Right lobe of liver (tissue), 6 donors: ENCODE data around the gene RXFP1. TPM values are rescaled to one million over a fixed set of nuclear protein-coding genes. Genes with fewer than 3 reads are reported as not detected.

Experiments
- ATAC-seq, 4 donors: fragments of 200-7000 bp; cut with Tn5 transposase; one replicate each; pipeline ENCODE4 v1.9.1; 2020; ENCODE audit warnings: mild to moderate bottlenecking in 4 of 4, moderate library complexity in 4 of 4
- DNase-seq, 3 donors: peaks; one replicate each; pipeline ENCODE4 v3.0.0-alpha.2; 2020
- H3K27ac ChIP-seq, 3 donors: fragments of 200-600 bp; one replicate each; pipeline ENCODE4 v1.8.0; 2022
- H3K27me3 ChIP-seq, 2 donors: fragments of 200-600 bp; one replicate each; pipeline ENCODE4 v1.8.0; 2022
- H3K36me3 ChIP-seq, 4 donors: fragments of 200-600 bp; sonication (generic) in 1 of 4; one replicate each; pipeline versions ENCODE4 v1.5.1 to v1.8.0; 2017 to 2022; ENCODE audit warnings: control low read depth in 1 of 4
- H3K4me1 ChIP-seq, 4 donors: fragments of 200-600 bp; sonication (generic) in 1 of 4; one replicate each; pipeline versions ENCODE4 v1.5.1 to v1.8.0; 2017 to 2022; ENCODE audit warnings: control low read depth in 1 of 4
- H3K4me3 ChIP-seq, 3 donors: fragments of 200-600 bp; one replicate each; pipeline ENCODE4 v1.8.0; 2022
- H3K9me3 ChIP-seq, 4 donors: fragments of 200-600 bp; sonication (generic) in 1 of 4; one replicate each; pipeline versions ENCODE4 v1.5.1 to v1.8.0; 2017 to 2022; ENCODE audit warnings: control low read depth in 1 of 4
- CTCF ChIP-seq, 4 donors: fragments of 200-600 bp in 3 of 4; fragments of 450-650 bp in 1 of 4; IDR thresholded peaks; one replicate each; pipeline versions ENCODE4 v1.5.1 to v1.8.0; 2016 to 2022; ENCODE audit warnings: antibody characterized with exemption in 4 of 4, mild to moderate bottlenecking in 2 of 4
- POLR2A ChIP-seq: fragments of 450-650 bp; IDR thresholded peaks from one replicate; pipeline ENCODE4 v1.6.1; 2017; ENCODE audit warnings: antibody characterized with exemption, mild to moderate bottlenecking
- WGBS: methylation state at CpG from one replicate; pipeline ENCODE4 v1.1.6; 2018; ENCODE audit warnings: low coverage, low lambda C conversion rate; ENCODE audit not compliant: insufficient coverage; ENCODE audit errors: missing lambda C conversion rate; 5-methylcytosine and 5-hydroxymethylcytosine counted together
- intact Hi-C, 2 donors: fragments of 100-400 bp; cut with DNase I; formaldehyde crosslinking; loops; one replicate each; pipeline versions ENCODE4 v1.11.2 to v1.14.1; 2022
- total RNA-seq, 6 experiments: library from RNA; depleted of rRNA in 2 of 6; stranded (reverse); fragments of >200 nt in 2 of 6; fragmentation: NEBNext Ultra II Directional in 3 of 6; extraction: Animal tissue kit (Norgen Biotek cat#: 25700) in 3 of 6; gene quantifications; one replicate each; pipeline versions ENCODE4 v1.1.0 to v1.2.4, GENCODE V29; 2016 to 2023
- donor health status: DM: no; HTN: yes; CAD: no.
- donor health status: DM: no; HTN: no; CAD: no.
- donor health status: DM: no; HTN: no; CAD: no.
- donor health status: DM: no; HTN: yes; CAD: no.
- donor health status: DM: no; HTN: yes; CAD: no.

The RXFP1 gene
- total RNA-seq, 6 experiments from 2014 or later: 0.88 to 3.4 (median 1.3) TPM

GRCh38 chr4:158541506-158541905 lies 19.8 kb downstream of the RXFP1 start:
- WGBS: 69% methylated on average over 5 of the region's 5 CpGs
- DNase-seq (no peak), ATAC-seq (no peak)
- no peak overlapping the region for H3K4me3 ChIP-seq
- no peaks in the 10 kb centered on the region for H3K27me3 ChIP-seq
- TF ChIP-seq CTCF (IDR thresholded peaks at IDR 0.05) (no peak), POLR2A (no peak)
- H3K27ac ChIP-seq: no peak overlapping the region
- no peaks in the 10 kb centered on the region for H3K36me3 ChIP-seq
- no peaks in the 10 kb centered on the region for H3K9me3 ChIP-seq
- H3K4me1 ChIP-seq: no peaks in the 10 kb centered on the region
- intact Hi-C loops: no loop called here

GRCh38 chr4:158543191-158543590 lies 21.5 kb downstream of the RXFP1 start:
- no peaks in the 10 kb centered on the region for H3K9me3 ChIP-seq
- WGBS: 29% methylated on average over 1 of the region's 1 CpG

GRCh38 chr4:158544141-158544540 lies 22.5 kb downstream of the RXFP1 start:
- TF ChIP-seq CTCF (IDR thresholded peaks at IDR 0.05) (no peak), POLR2A (no peak)
- ATAC-seq: no peak
- 81% methylated on average over 1 of the region's 1 CpG for WGBS

More at GRCh38 chr4:158543191-158543590, 21.5 kb downstream of the RXFP1 start:
- Histone ChIP-seq H3K27ac (no peak overlapping the region), H3K36me3 (no peaks in the 10 kb centered on the region), H3K27me3 (no peaks in the 10 kb centered on the region), H3K4me1 (no peaks in the 10 kb centered on the region), H3K4me3 (no peak overlapping the region)
- TF ChIP-seq CTCF (IDR thresholded peaks at IDR 0.05) (no peak), POLR2A (no peak)
- intact Hi-C loops: no loop called here
- DNase-seq: no peak
- ATAC-seq: no peak

GRCh38 chr4:158553364-158553763 lies 31.7 kb downstream of the RXFP1 start:
- no peak for TF ChIP-seq POLR2A
- no peak for TF ChIP-seq CTCF (IDR thresholded peaks at IDR 0.05)
- no peak overlapping the region for H3K4me3 ChIP-seq
- no peak overlapping the region for H3K27ac ChIP-seq
- no peaks in the 10 kb centered on the region for H3K9me3 ChIP-seq
- 44% methylated on average over 3 of the region's 3 CpGs for WGBS
- ATAC-seq (no peak), DNase-seq (no peak)
- no peaks in the 10 kb centered on the region for H3K4me1 ChIP-seq
- no peaks in the 10 kb centered on the region for H3K36me3 ChIP-seq
- intact Hi-C loops: no loop called here
- no peaks in the 10 kb centered on the region for H3K27me3 ChIP-seq

More at GRCh38 chr4:158544141-158544540, 22.5 kb downstream of the RXFP1 start:
- Histone ChIP-seq H3K36me3 (no peaks in the 10 kb centered on the region), H3K4me3 (no peak overlapping the region), H3K27me3 (no peaks in the 10 kb centered on the region), H3K27ac (no peak overlapping the region), H3K9me3 (no peaks in the 10 kb centered on the region), H3K4me1 (no peaks in the 10 kb centered on the region)
- intact Hi-C loops: no loop called here
- DNase-seq: no peak

- no peak overlapping the region for H3K27ac ChIP-seq
- no peak for DNase-seq
- 74% methylated on average over 6 of the region's 6 CpGs for WGBS
- H3K27me3 ChIP-seq: no peaks in the 10 kb centered on the region
- no peak for ATAC-seq
- H3K4me3 ChIP-seq: no peak overlapping the region
- H3K9me3 ChIP-seq: no peaks in the 10 kb centered on the region
- TF ChIP-seq CTCF (IDR thresholded peaks at IDR 0.05) (no peak), POLR2A (no peak)
- intact Hi-C loops: no loop called here
- no peaks in the 10 kb centered on the region for H3K36me3 ChIP-seq
- H3K4me1 ChIP-seq: no peaks in the 10 kb centered on the region
These were observed 38.6 kb downstream of the RXFP1 start for GRCh38 chr4:158560284-158560683.
